GM12875 (cell line): ENCODE measurements around the gene LTK.

Experiments used
- H3K4me3 ChIP-seq: one replicate; pipeline ENCODE4 v1.5.1; 2011; ENCODE audit warnings: low read depth, low read length, control low read depth
- CTCF ChIP-seq: IDR thresholded peaks from 2 replicates; pipeline ENCODE4 v1.5.1; 2011; ENCODE audit warnings: low read depth, mild to moderate bottlenecking, control low read depth, inconsistent platforms, low read length, moderate library complexity, borderline replicate concordance; ENCODE audit not compliant: insufficient read depth

Gene LTK

GRCh38 chr15:41535544-41535943 lies 21.9 kb upstream of the LTK start:
- no peak overlapping the region for H3K4me3 ChIP-seq
- TF ChIP-seq CTCF, result no peak

DNA sequence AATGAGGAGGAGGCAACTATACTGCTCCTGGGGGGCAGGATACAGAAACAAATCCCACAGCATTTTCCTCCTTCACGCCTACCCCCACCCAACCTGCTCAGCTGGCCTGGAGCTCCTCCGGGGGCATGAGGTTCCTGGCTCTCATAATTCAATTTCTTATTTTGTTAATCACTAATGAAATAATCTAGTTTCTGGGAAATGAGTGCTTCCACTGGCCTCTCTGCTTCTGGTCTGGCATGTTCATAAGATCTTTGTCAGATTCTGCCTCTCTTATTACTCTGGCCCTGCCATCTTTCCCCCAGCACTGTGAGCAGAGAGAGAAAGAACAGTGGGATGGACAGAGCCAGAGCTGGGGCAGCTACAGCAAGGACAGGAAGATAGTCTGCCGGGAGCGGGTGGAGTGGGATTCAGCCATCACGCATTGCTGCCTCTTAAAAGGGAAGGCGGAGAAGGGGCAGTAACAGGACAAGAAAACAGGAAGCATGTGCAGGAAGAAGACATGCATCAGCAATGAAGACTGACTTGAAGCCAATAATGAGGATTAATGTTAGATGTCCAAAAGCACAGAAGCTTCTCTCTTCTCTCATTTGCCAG lies 16.8 kb upstream of the LTK start:
- H3K4me3 ChIP-seq, result no peak overlapping the region
- TF ChIP-seq CTCF, result no peak

- TF ChIP-seq CTCF, result no peak
- no peak overlapping the region for H3K4me3 ChIP-seq
Observed at GRCh38 chr15:41523097-41523496, 9.5 kb upstream of the LTK start.

DNA sequence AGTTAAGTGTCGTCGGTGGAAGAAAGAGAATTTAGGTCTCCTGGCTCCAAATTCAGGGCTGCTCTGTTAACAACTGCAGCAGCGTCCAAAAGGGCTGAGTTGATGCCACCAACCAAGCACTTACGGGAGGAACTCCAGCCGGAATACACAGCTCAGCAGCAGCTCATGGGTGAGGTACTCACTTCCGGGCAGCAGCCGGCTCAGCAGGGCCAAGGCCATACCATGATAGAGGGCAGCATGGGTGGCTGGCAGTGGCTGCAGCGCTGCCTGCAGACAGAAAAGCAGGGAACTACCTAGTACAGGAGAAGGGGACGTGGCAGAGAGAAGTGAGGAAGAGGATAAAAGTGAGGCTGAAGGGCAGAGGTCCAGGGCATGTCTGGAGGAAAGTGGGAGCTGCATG lies 8.0 kb upstream of the LTK start:
- no peak overlapping the region for H3K4me3 ChIP-seq
- no peak for TF ChIP-seq CTCF

GRCh38 chr15:41520636-41521035 lies 7.0 kb upstream of the LTK start:
- TF ChIP-seq CTCF, result no peak
- no peak overlapping the region for H3K4me3 ChIP-seq

DNA sequence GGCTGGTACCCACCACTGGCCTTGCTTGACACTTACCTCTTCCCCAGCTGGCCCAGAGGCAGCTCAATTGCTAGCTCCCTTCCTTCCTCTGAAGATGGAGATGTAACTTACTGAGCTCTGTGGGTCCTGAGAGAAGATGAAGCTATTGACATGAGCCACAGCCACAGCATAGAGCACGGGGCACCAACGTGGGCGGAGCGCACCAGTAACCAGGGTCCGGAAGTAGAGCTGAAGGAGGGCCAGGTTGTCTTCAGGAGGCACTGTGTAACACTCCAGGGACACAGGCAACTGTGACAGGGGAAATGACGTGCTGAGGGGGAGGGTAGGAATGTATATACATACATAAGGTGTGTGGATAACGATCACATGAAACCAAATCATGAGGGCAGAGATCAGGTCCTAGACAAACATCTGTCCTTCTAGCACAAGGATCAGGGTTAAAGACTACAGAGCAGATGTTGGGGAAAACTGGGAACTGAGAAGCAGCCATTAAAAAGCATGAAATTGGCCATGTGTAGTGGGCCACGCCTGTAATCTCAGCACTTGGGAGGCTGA lies 4.3 kb upstream of the LTK start:
- H3K4me3 ChIP-seq, result no peak overlapping the region

More for the DNA sequence above, 4.3 kb upstream of the LTK start:
- no peak for TF ChIP-seq CTCF
